Fibroblast of pulmonary artery (primary cell): ENCODE data around the gene LAMTOR2.

Experiments
- DNase-seq: peaks from one replicate; pipeline ENCODE4 v3.0.0-alpha.2; 2010; ENCODE audit warnings: low read depth
- H3K4me3 ChIP-seq: replicated peaks from 2 replicates; pipeline ENCODE4 v1.5.1; 2011; ENCODE audit warnings: low read depth, mild to moderate bottlenecking, control low read depth, low read length, moderate library complexity
- CTCF ChIP-seq: IDR thresholded peaks from 2 replicates; pipeline ENCODE4 v1.5.1; 2011; ENCODE audit warnings: mild to moderate bottlenecking, control low read depth, low read length, inconsistent platforms; ENCODE audit errors: missing control alignments

LAMTOR2 gene

GRCh38 chr1:156098784-156099183 is 44.2 kb downstream of the LAMTOR2 start:
- no peak overlapping the region for H3K4me3 ChIP-seq
- DNase-seq, result no peak
- TF ChIP-seq CTCF, result no peak

DNA sequence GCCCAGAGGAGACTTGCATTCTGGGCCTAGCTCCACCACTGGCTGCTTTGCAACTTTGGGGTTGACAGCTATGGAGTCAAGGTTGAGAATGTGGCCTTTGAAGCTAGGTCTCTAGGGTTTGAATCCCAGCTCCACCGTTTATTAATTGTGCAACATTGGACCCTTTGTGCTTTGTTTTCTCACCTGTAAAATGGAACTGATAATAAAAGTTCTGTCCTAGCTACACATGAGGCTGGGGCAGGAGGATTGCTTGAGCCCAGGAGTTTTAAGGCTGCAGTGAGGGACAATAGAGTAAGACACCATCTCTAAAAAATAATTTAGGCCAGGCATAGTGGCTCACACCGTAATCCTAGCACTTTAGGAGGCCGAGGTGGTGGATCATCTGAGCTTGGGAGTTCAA is 44.7 kb downstream of the LAMTOR2 start:
- no peak for DNase-seq
- H3K4me3 ChIP-seq, result no peak overlapping the region
- TF ChIP-seq CTCF, result no peak

DNA sequence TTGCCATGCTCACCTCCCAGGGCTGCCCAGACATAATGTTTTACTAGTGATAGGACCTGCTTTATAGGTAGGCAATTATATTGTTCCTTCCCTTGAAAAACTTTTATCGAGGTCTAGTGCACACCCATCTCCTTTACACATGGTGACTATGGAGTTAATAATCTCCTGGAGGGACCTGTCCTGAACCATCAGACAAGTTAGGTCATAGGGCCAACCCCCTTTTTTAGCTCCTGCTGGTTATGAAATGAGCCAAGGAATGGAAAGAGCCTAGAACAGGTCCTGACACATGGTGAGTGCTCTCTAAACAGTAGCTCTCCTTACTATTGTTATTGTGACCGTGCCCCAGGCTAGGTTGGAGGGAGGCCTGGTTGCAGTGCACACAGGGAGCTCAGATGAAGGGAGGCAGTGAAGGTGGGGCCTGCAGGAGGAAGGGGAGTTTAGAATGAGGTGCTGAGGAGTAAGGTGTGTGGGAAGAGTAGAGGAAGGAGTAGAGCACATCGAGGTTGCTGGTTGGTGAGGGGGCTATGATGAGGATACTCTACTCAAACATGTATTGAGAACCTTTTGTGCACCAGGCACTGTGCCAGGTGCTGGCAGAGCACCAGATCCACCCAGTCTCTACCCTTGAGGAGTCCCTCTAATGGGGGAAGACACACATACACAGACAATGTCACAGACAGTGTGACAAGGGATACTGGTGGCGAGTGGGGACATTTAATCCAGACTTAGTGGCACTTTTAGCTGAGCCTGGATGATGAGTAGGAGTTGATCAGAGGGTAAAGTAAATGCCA is 45.8 kb downstream of the LAMTOR2 start:
- DNase-seq, result no peak
- H3K4me3 ChIP-seq, result no peak overlapping the region

DNA sequence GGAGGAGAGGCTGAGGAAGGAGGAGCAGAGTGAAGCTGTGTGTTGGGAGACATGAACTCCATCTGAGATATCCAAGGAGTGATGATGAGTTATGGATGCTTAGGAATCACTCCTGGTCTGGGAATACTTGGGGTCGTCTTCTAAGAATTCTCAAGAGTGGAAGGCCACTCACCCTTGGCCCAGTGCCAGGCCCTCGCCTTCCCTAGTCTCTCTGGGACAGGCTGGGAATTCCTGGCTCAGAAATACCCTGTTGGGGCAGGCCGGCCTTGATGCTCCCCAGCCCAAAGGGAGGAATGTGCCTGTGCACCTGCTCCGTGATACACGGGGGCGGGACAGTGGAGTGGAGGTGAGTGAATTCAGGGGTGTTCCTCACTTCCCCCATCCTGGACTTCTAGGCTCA is 47.3 kb downstream of the LAMTOR2 start:
- no peak for TF ChIP-seq CTCF
- no peak overlapping the region for H3K4me3 ChIP-seq
- DNase-seq, result no peak

More for the DNA sequence above, 45.8 kb downstream of the LAMTOR2 start:
- no peak for TF ChIP-seq CTCF

GRCh38 chr1:156102633-156103511 is 48.3 kb downstream of the LAMTOR2 start:
- DNase-seq, result peak; percentile 59
- no peak for TF ChIP-seq CTCF
- no peak overlapping the region for H3K4me3 ChIP-seq

DNA sequence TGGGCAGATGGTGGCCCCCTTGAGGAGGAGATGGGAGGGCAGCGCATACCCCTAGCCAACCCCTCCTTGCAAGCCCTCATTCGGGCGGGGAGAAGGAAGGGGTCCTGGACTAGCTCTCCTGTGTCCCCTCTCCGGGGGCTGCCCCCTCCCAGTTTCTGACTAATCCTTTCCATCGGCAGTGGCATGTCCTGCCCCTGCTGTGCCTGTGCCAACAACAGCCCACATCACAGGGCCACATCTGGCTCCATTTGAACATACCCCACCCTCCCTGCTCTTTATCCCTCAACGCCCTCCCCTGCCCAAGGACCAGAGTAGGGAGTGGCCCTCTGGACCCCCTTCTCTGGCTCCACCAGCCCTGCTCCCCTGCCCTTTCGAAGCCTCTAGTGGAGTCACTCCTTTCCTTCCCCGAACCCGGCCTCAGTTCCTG is 49.0 kb downstream of the LAMTOR2 start:
- TF ChIP-seq CTCF, result no peak
- H3K4me3 ChIP-seq, result no peak overlapping the region
- no peak for DNase-seq
